T-helper 17 cell (primary cell): ENCODE measurements around the gene PHKA1. TPM values are rescaled to one million over a fixed set of nuclear protein-coding genes. Genes with fewer than 3 reads are reported as not detected.
A peak's percentile ranks its signal among the peaks of the same experiment; 100 is the strongest.
"Not testable (repeated sequence)": the region's sequence is repeated elsewhere in the genome, so short reads cannot be mapped to it uniquely, and the experiment has no call there.

Experiments used
- ATAC-seq: fragments of 150-1000 bp; cut with Tn5 transposase; 2 replicates; pipeline ENCODE4 v1.10.0; 2021; ENCODE audit warnings: mild to moderate bottlenecking, moderate library complexity
- DNase-seq, 3 donors: peaks; one replicate each; pipeline versions ENCODE4 v3.0.0 to v3.0.0-alpha.2; 2020 to 2021
- H3K9me3 ChIP-seq: one replicate; pipeline ENCODE4 v1.7.0; 2013; ENCODE audit warnings: low read length, mild to moderate bottlenecking; ENCODE audit not compliant: control insufficient read depth, poor library complexity, severe bottlenecking
- H3K27ac Mint-ChIP-seq: one replicate; pipeline ENCODE4 v1.8.0; 2022; ENCODE audit warnings: mild to moderate bottlenecking, moderate library complexity, mixed read lengths
- H3K27me3 Mint-ChIP-seq: one replicate; pipeline ENCODE4 v1.8.0; 2022; ENCODE audit warnings: mixed read lengths
- H3K36me3 Mint-ChIP-seq: one replicate; pipeline ENCODE4 v1.8.0; 2022; ENCODE audit warnings: low read depth, mixed read lengths
- H3K4me1 Mint-ChIP-seq: one replicate; pipeline ENCODE4 v1.8.0; 2022; ENCODE audit warnings: mild to moderate bottlenecking, mixed read lengths
- H3K4me3 Mint-ChIP-seq: one replicate; pipeline ENCODE4 v1.8.0; 2022; ENCODE audit warnings: mild to moderate bottlenecking, moderate library complexity, mixed read lengths
- total RNA-seq, 4 donors: library from RNA in 2 of 4; stranded (reverse) in 2 of 4; gene quantifications; one replicate each; pipeline ENCODE4 v1.2.3 and lab custom pipeline; 2022 to 2026

The PHKA1 gene
- total RNA-seq, 2 donors from 2014 or later, result 0.29 to 0.32 TPM

GRCh38 chrX:72584163-72584562 lies 129.9 kb downstream of the PHKA1 start:
- H3K9me3 ChIP-seq, result no peaks in the 10 kb centered on the region
- Mint-ChIP-seq H3K27me3 (no peaks in the 10 kb centered on the region), H3K36me3 (no peaks in the 10 kb centered on the region), H3K4me1 (no peaks in the 10 kb centered on the region), H3K4me3 (no peak overlapping the region), H3K27ac (no peak overlapping the region)
- ATAC-seq, result no peak
- DNase-seq, result no peak

DNA sequence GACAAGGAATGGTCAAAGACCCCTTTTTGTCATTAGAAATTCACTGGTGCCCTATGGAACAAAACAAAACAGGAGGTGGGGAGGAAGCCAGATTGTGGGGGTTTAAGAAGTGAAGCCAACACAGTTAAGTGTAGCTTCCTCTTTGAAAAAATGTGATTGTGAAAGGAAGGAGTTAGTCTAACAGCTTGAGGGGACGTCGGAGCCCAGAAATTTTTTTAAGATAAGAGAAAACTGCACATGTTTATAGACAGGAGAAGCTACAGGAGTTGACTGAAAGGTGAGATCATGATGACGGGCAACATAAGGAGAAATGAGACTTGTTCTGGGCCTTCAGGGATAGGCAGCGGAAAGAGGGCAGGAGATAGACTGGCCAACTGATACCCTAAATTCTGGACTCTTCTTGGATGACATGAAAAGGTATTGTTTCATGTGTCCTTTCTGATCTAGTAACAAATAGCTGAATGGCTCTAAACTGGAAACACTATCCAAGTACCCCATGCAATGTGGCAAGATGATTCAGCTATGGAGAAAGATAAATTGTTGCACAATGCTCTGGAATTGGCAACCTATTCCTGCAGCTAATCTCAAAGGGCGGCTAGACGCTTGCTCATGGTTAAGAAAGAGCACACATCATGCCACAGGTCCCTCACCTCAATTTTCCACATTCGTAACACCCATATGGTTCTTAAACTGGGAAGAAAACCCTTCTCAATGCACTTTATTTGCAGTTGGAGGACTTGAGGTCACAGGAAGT lies 137.8 kb downstream of the PHKA1 start:
- no peaks in the 10 kb centered on the region for H3K9me3 ChIP-seq
- Mint-ChIP-seq H3K4me1 (peaks cover 2% of the 10 kb centered on the region), H3K36me3 (no peaks in the 10 kb centered on the region), H3K27me3 (peaks cover 7% of the 10 kb centered on the region), H3K27ac (no peak overlapping the region), H3K4me3 (no peak overlapping the region)
- ATAC-seq (no peak), DNase-seq (no peak)

DNA sequence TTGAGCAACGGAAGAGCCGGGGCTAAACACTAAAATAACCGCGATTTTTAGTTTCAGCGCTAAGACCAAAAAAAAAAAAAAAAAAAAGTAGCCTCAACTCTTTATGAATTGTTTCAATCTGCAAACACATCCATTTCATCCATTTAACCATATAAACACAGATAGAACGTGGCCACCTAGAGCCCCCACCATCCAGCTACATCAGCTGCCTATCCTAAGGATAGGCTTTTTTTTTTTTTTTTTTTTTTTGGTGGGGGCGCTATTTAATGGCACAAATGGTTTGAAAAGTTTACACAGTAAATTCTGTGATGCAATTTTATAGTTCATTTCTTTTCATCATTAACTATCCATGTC lies 141.0 kb downstream of the PHKA1 start:
- Mint-ChIP-seq H3K4me1 (peaks cover 2% of the 10 kb centered on the region), H3K36me3 (no peaks in the 10 kb centered on the region), H3K27ac (peak overlapping the region; percentile 93), H3K27me3 (peaks cover 7% of the 10 kb centered on the region), H3K4me3 (peak overlapping the region; percentile 97)
- peak; percentile 24 for ATAC-seq
- no peaks in the 10 kb centered on the region for H3K9me3 ChIP-seq
- DNase-seq, result no peak

DNA sequence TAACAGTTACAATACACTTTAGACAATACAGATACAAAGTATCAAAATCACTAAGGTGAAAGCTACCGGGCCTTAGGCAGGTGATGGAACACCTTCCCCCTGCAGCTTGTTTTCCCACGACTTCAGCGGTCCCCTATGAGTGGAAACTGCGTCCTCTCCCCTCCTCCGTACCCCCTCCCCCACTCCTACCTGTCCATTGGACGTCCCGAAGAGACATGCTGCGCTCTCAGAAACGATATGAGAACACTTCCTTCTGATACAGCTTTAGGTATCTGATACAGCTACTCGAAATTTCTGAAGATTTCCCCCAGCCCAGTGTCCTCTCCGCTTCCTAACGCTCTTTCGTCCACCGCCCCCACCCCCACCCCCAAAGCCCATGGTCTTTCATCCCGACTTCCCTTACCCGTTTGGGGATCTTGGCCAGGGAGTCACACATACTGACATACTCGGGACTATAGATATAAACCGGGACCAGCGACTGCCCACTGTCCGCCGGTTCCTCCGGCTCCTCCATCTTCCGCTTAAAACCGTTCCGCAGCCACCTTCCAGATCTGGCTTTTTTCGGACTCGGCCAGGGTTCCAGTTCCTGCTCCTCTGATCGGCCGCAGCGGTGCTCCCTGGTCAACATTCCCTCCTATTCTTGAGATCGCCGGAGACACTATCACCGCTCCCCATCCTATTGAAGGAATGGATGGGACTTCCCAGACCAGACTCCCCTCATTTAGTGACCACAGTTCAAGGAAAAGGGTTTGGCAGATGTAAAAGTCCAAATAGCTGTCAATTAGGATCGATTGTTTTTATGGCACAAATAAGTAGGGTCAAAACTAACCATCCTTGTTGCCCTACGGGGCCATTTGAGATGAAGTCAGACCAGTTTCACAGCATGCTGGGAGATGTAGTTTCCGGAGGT lies 141.6 kb downstream of the PHKA1 start, which contains the start of gene HDAC8:
HDAC8 (minus strand) TSS at position 596 of the 910 bp plus-strand sequence; CDS start at position 514, 82 bp downstream.
- Mint-ChIP-seq H3K4me1 (peaks cover 2% of the 10 kb centered on the region), H3K27ac (peak within 1 kb of the TSS; percentile 93), H3K27me3 (peaks cover 7% of the 10 kb centered on the region), H3K4me3 (peak within 1 kb of the TSS; percentile 97), H3K36me3 (no peaks in the 10 kb centered on the region)
- ATAC-seq (peak; percentile 94), DNase-seq (peak in 1 of 3 donors; percentile 11)
- H3K9me3 ChIP-seq, result no peaks in the 10 kb centered on the region

DNA sequence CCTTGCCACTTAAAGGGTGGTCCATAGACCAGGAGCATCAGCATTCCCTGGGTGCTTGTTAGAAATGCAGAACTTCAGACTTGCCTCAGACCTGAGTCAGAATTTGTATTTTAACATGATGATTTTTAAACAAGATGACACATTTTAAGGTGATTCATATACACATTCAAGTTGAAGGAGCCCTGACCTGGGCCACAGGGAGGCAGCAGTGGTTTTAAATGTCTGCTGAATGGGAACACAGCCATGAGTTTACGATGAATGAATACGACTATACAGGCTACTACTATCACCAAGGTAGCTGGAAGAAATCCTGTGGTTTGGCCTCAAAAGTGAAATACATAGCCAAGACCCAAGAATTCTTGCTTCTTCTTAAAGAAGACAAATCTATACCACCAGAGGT lies 144.3 kb downstream of the PHKA1 start:
- peaks cover 6% of the 10 kb centered on the region for H3K36me3 Mint-ChIP-seq
- H3K27ac Mint-ChIP-seq, result no peak overlapping the region
- no peak overlapping the region for H3K4me3 Mint-ChIP-seq

GRCh38 chrX:72568406-72569092 lies 145.6 kb downstream of the PHKA1 start:
- H3K27me3 Mint-ChIP-seq, result no peaks in the 10 kb centered on the region
- H3K4me1 Mint-ChIP-seq, result peaks cover 5% of the 10 kb centered on the region
- DNase-seq, result no peak
- H3K9me3 ChIP-seq, result no peaks in the 10 kb centered on the region
- no peak for ATAC-seq
- no peak overlapping the region for H3K27ac Mint-ChIP-seq
- H3K4me3 Mint-ChIP-seq, result no peak overlapping the region
- peaks cover 6% of the 10 kb centered on the region for H3K36me3 Mint-ChIP-seq

More for the DNA sequence above, 144.3 kb downstream of the PHKA1 start:
- DNase-seq (no peak), ATAC-seq (no peak)
- no peaks in the 10 kb centered on the region for H3K27me3 Mint-ChIP-seq
- no peaks in the 10 kb centered on the region for H3K9me3 ChIP-seq
- H3K4me1 Mint-ChIP-seq, result peaks cover 5% of the 10 kb centered on the region

DNA sequence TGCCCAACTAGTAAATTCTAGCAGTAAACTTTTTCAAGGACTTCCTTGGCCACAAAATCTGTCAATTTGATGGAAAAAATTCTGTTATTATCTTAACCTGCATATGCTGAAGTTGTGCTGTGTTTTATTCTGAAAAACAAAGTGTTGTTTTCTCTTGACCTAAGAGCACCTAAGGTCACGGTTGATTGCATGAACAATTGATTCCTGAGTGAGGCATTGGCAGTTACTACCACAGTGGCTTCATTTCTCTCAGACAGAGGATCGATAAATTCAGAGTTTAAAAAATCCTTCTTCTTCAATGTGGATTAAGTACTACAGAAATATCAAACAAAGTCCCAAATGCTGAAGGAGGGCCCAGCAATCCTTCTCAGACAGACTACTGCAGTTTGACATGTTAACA lies 147.7 kb downstream of the PHKA1 start:
- Mint-ChIP-seq H3K27me3 (no peaks in the 10 kb centered on the region), H3K36me3 (peaks cover 8% of the 10 kb centered on the region), H3K4me1 (peaks cover 3% of the 10 kb centered on the region), H3K4me3 (no peak overlapping the region), H3K27ac (no peak overlapping the region)
- DNase-seq, result no peak
- H3K9me3 ChIP-seq, result no peaks in the 10 kb centered on the region
- ATAC-seq, result no peak

GRCh38 chrX:72559655-72560054 lies 154.5 kb downstream of the PHKA1 start:
- not testable (repeated sequence) for ATAC-seq, H3K4me3 Mint-ChIP-seq, H3K27ac Mint-ChIP-seq, H3K9me3 ChIP-seq, DNase-seq, H3K36me3 Mint-ChIP-seq, H3K27me3 Mint-ChIP-seq
- H3K4me1 Mint-ChIP-seq, result peaks cover 14% of the 10 kb centered on the region

GRCh38 chrX:72554448-72555140 lies 159.5 kb downstream of the PHKA1 start:
- H3K9me3 ChIP-seq, result no peaks in the 10 kb centered on the region
- no peak overlapping the region for H3K4me3 Mint-ChIP-seq
- ATAC-seq (no peak), DNase-seq (no peak)
- no peaks in the 10 kb centered on the region for H3K27me3 Mint-ChIP-seq
- H3K36me3 Mint-ChIP-seq, result no peaks in the 10 kb centered on the region
- no peak overlapping the region for H3K27ac Mint-ChIP-seq
- H3K4me1 Mint-ChIP-seq, result peaks cover 19% of the 10 kb centered on the region

GRCh38 chrX:72552443-72552842 lies 161.7 kb downstream of the PHKA1 start:
- H3K36me3 Mint-ChIP-seq, DNase-seq: not testable (repeated sequence)

DNA sequence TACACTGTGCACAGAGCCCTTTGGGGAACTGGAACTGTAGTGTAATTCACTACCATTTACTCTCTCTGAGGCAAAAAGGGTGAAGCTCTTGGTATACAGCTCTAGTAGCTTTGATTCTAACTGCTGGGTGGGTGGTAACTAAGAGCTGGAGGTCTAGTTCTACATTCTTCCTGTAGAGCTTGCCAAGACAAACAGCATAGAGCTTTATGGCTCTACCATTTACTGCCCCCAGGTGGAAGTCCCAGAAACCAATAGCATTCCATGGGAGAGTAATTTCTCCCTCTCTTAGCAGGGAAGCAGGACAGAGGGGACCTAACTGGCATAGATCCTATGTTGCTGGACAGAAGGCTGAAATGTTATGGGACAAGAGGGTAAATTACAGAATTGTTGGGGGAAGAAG lies 168.1 kb downstream of the PHKA1 start:
- Mint-ChIP-seq H3K27ac (no peak overlapping the region), H3K4me1 (peaks cover 11% of the 10 kb centered on the region), H3K4me3 (no peak overlapping the region), H3K27me3 (no peaks in the 10 kb centered on the region), H3K36me3 (peaks cover 6% of the 10 kb centered on the region)
- ATAC-seq, result no peak
- DNase-seq, result no peak
- no peaks in the 10 kb centered on the region for H3K9me3 ChIP-seq

More at GRCh38 chrX:72552443-72552842, 161.7 kb downstream of the PHKA1 start:
- not testable (repeated sequence) for H3K27ac Mint-ChIP-seq, ATAC-seq, H3K4me3 Mint-ChIP-seq, H3K27me3 Mint-ChIP-seq, H3K9me3 ChIP-seq
- peaks cover 11% of the 10 kb centered on the region for H3K4me1 Mint-ChIP-seq

DNA sequence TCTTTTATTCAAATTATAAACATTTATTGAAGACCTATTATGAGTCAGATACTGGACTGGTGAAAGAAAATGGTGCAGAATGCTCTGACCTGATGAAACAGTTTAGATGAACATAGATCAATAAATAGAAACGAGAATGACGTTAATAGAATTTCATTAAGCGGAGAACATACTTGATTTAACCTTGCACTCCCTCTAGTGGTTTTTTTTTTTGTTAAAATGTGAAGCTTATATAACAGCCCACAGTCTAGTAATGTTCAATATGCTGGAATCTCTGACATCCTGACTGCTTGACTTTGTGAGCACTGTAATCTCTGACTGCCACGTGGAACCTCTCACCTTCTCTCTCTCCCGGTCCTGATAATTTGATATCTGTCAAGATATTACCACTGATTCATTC lies 173.8 kb downstream of the PHKA1 start:
- Mint-ChIP-seq H3K27ac (no peak overlapping the region), H3K36me3 (peaks cover 8% of the 10 kb centered on the region), H3K27me3 (no peaks in the 10 kb centered on the region), H3K4me3 (no peak overlapping the region), H3K4me1 (peaks cover 7% of the 10 kb centered on the region)
- ATAC-seq (no peak), DNase-seq (no peak)
- no peaks in the 10 kb centered on the region for H3K9me3 ChIP-seq
